Measurements from ENCODE around the gene OR4X2. TPM values are rescaled to one million over a fixed set of nuclear protein-coding genes. Genes with fewer than 3 reads are reported as not detected.
"Not testable (repeated sequence)": the region's sequence is repeated elsewhere in the genome, so short reads cannot be mapped to it uniquely, and the experiment has no call there.

The OR4X2 gene
- polyA plus RNA-seq, 3 donors: not detected

DNA sequence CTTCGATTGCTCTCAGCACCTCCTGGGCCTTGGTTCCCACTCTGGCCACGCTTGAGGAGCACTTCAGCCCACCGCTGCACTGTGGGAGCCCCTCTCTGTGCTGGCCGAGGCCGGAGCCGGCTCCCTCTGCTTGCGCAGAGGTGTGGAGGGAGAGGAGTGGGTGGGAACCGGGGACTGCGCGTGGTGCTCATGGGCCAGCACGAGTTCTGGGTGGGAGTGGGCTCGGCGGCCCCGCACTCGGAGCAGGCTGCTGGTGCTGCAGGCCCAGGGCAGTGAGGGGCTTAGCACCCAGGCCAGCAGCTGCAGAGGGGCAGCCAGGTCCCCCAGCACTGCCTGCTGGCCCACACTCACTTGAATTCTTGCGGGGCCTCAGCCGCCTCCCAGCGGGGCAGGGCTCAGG lies 16.1 kb upstream of the OR4X2 start:
- Histone ChIP-seq H3K9me3 (replicated peaks in 1 of 2; ENCODE audit: control insufficient read depth in 1 of 2, insufficient read depth in 1 of 2, low read length in 2 of 2) (peaks cover 0 to 10% of the 10 kb centered on the region in 2 donors), H3K27me3 (ENCODE audit: control insufficient read depth in 2 of 2, insufficient read depth in 2 of 2, low read length in 2 of 2) (no peaks in the 10 kb centered on the region), H3K36me3 (replicated peaks in 1 of 2; ENCODE audit: control insufficient read depth in 1 of 2, insufficient read depth in 2 of 2, low read length in 2 of 2) (no peaks in the 10 kb centered on the region), H3K4me1 (ENCODE audit: control insufficient read depth in 1 of 2, insufficient read depth in 2 of 2, low read length in 2 of 2) (no peaks in the 10 kb centered on the region), H3K4me2 (replicated peaks; ENCODE audit: extremely low read depth, low read length, poor library complexity, severe bottlenecking) (no peak overlapping the region), H3K27ac (ENCODE audit: low read depth in 1 of 2, low read length in 2 of 2) (no peak overlapping the region), H4K20me1 (ENCODE audit: insufficient read depth, low read length) (no peaks in the 10 kb centered on the region), H3K79me2 (ENCODE audit: insufficient read depth, low read length) (no peaks in the 10 kb centered on the region), H3K9ac (ENCODE audit: insufficient read depth, low read length, poor library complexity, severe bottlenecking) (no peak overlapping the region), H3K4me3 (replicated peaks in 1 of 3; ENCODE audit: low read depth in 2 of 3, low read length in 3 of 3) (no peak overlapping the region), H2AFZ (ENCODE audit: insufficient read depth, low read depth, low read length, poor library complexity, severe bottlenecking) (no peak overlapping the region)
- intact Hi-C loops (cut with micrococcal nuclease): no loop called here
- TF ChIP-seq, protein P1, sequence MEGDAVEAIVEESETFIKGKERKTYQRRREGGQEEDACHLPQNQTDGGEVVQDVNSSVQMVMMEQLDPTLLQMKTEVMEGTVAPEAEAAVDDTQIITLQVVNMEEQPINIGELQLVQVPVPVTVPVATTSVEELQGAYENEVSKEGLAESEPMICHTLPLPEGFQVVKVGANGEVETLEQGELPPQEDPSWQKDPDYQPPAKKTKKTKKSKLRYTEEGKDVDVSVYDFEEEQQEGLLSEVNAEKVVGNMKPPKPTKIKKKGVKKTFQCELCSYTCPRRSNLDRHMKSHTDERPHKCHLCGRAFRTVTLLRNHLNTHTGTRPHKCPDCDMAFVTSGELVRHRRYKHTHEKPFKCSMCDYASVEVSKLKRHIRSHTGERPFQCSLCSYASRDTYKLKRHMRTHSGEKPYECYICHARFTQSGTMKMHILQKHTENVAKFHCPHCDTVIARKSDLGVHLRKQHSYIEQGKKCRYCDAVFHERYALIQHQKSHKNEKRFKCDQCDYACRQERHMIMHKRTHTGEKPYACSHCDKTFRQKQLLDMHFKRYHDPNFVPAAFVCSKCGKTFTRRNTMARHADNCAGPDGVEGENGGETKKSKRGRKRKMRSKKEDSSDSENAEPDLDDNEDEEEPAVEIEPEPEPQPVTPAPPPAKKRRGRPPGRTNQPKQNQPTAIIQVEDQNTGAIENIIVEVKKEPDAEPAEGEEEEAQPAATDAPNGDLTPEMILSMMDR (IDR thresholded peaks at IDR 0.05): no peak
- Mint-ChIP-seq H3K4me1 (no peaks in the 10 kb centered on the region), H3K9me3 (peaks cover 5 to 17% (median 14%) of the 10 kb centered on the region in 7 donors), H3K36me3 (no peaks in the 10 kb centered on the region), H3K27me3 (ENCODE audit: low read depth in 3 of 3) (no peaks in the 10 kb centered on the region), H3K27ac (no peak overlapping the region), H3K4me3 (no peak overlapping the region)
- 92% methylated on average over 15 of the region's 18 CpGs for WGBS (ENCODE audit: insufficient coverage)
- no peak for DNase-seq

DNA sequence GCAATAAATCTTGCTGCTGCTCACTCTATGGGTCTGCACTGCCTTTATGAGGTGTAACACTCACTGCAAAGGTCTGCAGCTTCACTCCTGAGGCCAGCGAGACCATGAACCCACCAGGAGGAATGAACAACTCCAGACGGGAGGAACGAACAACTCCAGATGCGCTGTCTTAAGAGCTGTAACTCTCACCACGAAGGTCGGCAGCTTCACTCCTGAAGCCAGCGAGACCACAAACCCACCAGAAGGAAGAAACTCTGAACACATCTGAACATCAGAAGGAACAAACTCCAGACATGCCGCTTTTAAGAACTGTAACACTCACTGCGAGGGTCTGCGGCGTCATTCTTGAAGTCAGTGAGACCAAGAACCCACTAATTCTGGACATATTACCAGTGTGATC lies 14.8 kb upstream of the OR4X2 start:
- H3K27me3 Mint-ChIP-seq (ENCODE audit: low read depth in 3 of 3); H3K79me2 ChIP-seq (ENCODE audit: insufficient read depth, low read length); H3K9me3 ChIP-seq (replicated peaks in 1 of 2; ENCODE audit: control insufficient read depth in 1 of 2, insufficient read depth in 1 of 2, low read length in 2 of 2); intact Hi-C loops (cut with micrococcal nuclease); H3K27ac ChIP-seq (ENCODE audit: low read depth in 1 of 2, low read length in 2 of 2); H3K36me3 Mint-ChIP-seq; H3K4me1 ChIP-seq (ENCODE audit: control insufficient read depth in 1 of 2, insufficient read depth in 2 of 2, low read length in 2 of 2); H3K4me3 Mint-ChIP-seq; H3K9ac ChIP-seq (ENCODE audit: insufficient read depth, low read length, poor library complexity, severe bottlenecking); DNase-seq; H3K4me3 ChIP-seq (replicated peaks in 1 of 3; ENCODE audit: low read depth in 2 of 3, low read length in 3 of 3); H3K4me1 Mint-ChIP-seq; H2AFZ ChIP-seq (ENCODE audit: insufficient read depth, low read depth, low read length, poor library complexity, severe bottlenecking); H4K20me1 ChIP-seq (ENCODE audit: insufficient read depth, low read length); H3K36me3 ChIP-seq (replicated peaks in 1 of 2; ENCODE audit: control insufficient read depth in 1 of 2, insufficient read depth in 2 of 2, low read length in 2 of 2); H3K4me2 ChIP-seq (replicated peaks; ENCODE audit: extremely low read depth, low read length, poor library complexity, severe bottlenecking); H3K27me3 ChIP-seq (ENCODE audit: control insufficient read depth in 2 of 2, insufficient read depth in 2 of 2, low read length in 2 of 2): not testable (repeated sequence)
- peaks cover 5 to 21% (median 15%) of the 10 kb centered on the region in 7 donors for H3K9me3 Mint-ChIP-seq
- 89% methylated on average over 6 of the region's 11 CpGs for WGBS (ENCODE audit: insufficient coverage)
- H3K27ac Mint-ChIP-seq: peak overlapping the region in 1 of 7 donors; percentile 2
